NOMO-1 treated with dmso at 0.1 percent for 144 hours (cell line): ENCODE measurements around the gene MAP2K1.
A peak's percentile ranks its signal among the peaks of the same experiment; 100 is the strongest.
"Not testable (repeated sequence)": the region's sequence is repeated elsewhere in the genome, so short reads cannot be mapped to it uniquely, and the experiment has no call there.

Source experiments
- DNase-seq: peaks from one replicate; lab custom pipeline; 2025; ENCODE audit not compliant: unreplicated experiment; lab: John Stamatoyannopoulos, UW

The MAP2K1 gene

GRCh38 chr15:66393037-66393436, 6.3 kb downstream of the MAP2K1 start:
- DNase-seq = not testable (repeated sequence)

- no peak for DNase-seq
These were observed 7.8 kb downstream of the MAP2K1 start for GRCh38 chr15:66394472-66394871.

- DNase-seq = no peak
These were observed 8.2 kb downstream of the MAP2K1 start for GRCh38 chr15:66394915-66395314.

GRCh38 chr15:66399276-66399675, 12.6 kb downstream of the MAP2K1 start:
- no peak for DNase-seq

DNA sequence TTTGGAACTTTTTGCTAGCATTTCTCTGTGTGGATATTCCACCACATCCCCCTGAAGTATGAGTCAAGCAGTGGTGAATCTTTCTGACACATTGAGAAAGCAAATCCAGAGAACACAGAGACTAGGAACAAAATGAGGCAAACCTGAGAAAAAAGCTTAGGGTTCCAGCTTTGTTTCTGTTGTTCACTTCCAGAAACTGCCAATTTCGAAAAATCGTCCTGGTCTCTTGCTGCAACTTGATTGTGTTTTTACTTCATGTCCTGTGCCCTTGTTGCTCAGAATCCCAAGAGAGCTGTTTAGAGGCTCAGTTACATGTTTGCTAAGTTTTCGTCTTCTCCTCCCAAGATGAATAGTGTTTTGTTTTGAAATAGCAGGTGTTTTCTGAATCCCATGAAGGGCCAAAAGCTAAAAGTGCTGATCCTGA, 13.7 kb downstream of the MAP2K1 start:
- no peak for DNase-seq

DNA sequence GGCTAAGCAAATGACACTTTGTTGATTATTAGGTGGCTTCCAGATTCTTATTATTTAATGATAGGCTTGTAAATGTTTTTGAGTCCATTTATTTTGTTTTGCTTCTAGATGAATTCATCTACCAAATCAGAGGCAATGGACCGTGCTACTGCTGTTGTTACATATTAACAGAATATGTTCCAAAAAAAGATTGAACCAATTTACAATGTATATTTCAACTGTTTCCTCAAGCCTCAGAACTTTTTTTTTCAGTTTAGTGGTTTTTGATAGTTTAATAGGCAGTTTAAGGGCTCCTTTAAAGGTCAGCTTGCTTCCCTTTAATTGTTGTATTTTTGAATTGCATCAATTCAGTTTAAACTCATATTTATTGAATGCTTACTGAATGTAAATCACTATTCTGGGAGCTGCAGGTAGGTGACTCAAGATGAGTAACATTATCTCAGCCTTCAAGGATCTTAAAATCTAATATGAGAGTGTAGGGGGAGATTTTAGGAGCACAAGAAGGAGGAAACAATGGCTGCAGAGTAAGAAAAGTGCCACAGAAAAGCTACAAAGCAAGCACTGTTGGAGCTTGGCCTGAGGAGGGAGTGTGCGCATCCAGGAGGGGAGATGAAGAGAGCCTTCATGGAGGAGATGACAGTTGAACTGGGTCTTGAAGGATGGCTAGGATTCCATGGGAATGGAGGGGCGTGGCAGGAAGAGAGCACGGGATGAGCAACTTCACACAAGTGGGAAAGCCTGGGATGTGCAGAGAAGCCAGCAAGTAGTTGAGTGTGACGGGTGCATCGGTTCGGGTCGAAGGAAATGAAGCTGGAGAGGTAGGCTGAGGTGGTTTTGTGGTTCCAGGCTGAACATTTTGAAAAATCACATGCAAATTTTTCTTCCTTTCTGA, 14.7 kb downstream of the MAP2K1 start:
- no peak for DNase-seq

- no peak for DNase-seq
These were observed 16.1 kb downstream of the MAP2K1 start for GRCh38 chr15:66402761-66403284.

GRCh38 chr15:66403323-66403722, 16.6 kb downstream of the MAP2K1 start:
- DNase-seq = no peak

DNA sequence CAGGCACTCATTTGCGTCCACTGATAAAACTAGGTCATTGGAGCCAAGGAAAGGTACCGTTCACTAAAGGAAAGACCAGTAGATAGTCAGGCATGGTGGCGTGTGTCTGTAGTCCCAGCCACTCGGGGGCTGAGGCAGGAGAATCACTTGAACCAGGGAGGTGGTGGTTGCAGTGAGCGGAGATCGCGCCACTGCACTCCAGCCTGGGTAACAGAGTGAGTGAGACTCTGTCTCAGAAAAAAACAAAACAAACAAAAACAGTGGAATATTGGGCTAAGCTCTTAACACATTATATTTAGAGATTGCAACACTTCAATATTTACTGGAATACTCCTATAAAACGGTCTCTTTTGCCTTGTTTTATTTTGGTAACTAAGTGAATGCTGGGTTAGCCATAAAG, 17.4 kb downstream of the MAP2K1 start:
- no peak for DNase-seq

GRCh38 chr15:66404532-66404931, 17.8 kb downstream of the MAP2K1 start:
- no peak for DNase-seq

GRCh38 chr15:66405007-66405406, 18.3 kb downstream of the MAP2K1 start:
- no peak for DNase-seq

DNA sequence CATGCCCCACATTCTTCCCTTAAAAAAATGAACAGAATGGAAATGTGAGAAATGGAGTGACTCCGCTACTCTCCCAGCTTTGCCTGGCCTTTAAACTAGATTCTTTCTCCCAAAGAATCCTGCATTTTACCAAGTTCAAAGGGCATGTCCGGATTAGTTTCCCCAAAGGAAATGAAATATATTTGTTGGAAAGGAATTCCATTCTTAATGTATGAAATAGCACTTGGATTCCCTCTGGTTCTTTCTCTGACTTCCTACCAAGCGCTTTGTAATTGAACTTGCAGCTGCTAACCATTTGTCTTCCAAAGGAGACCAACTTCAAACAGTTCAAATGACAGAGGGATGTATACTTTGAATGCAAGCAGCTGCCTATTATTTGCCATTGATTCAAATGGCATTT, 18.9 kb downstream of the MAP2K1 start:
- no peak for DNase-seq

DNA sequence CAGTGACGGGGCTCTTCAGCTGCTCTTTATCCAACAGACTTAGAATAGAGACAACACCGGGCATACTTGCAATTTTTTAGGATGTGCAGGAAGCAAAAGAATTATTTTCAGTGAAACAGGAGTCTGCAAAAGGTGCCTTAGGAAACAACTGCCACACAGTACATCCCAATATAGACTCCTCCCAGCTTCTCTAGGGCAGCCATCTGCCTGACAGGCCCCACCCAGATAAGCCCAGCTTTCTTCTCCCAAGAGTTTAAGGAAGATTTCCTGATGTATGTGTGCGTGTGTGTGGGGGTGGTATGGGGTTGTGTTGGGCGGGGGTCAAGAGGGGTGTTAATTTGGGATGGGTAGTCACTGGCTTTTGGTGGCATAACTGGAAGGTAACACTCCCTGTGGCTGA, 21.5 kb downstream of the MAP2K1 start:
- DNase-seq = no peak

DNA sequence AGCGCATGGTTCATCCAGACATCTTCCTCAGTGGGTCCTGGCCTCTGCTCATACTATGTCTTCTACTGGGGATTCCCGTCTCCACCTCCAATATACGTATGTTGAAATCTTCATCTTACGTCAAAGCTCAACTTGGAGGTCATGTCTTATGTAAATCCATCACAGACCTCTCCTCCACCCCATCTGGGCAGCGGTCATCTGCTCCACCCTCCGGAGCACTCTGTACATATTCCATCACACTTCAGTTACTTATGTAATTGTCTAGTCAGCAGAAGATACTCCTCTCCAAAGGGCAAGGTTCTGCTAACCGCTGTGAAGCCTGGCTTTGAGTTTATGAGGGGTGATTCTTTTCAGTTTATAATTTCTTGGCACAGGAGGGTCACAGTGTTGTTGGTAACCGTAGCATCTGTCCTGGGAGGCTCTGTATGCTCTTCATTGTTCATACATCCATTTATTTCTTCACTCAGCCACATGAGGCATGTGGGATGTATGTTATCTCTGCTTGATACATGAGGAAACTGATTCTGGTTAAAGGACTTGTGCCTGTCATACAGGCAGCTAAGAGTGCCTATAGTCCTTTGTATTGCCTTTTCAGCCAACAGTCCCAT, 22.1 kb downstream of the MAP2K1 start:
- no peak for DNase-seq

DNA sequence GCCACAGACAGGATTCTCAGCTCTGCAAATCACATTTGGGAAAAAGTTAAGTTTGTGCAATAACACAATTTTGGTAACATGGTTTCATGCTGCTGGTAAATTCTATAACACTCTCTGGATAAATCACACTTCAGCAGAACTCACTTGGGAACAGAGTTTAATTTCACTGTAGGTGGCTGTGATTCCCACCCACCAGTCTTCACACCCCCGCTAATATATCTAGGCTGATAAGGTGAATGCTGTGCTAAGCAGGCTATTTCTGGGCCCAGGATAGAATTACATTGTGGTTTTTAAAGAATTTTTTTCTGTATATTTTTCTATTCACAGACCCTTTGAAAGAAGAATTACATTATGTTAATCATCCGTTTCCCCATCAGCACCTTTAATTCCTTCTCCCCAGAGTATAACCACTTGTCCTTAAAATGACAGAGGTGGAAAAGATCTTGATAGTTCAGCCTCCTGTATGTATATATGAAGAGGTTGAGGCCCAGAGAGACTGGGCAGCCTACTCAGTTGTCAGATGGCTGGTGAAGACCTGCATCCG, 22.9 kb downstream of the MAP2K1 start:
- no peak for DNase-seq

DNA sequence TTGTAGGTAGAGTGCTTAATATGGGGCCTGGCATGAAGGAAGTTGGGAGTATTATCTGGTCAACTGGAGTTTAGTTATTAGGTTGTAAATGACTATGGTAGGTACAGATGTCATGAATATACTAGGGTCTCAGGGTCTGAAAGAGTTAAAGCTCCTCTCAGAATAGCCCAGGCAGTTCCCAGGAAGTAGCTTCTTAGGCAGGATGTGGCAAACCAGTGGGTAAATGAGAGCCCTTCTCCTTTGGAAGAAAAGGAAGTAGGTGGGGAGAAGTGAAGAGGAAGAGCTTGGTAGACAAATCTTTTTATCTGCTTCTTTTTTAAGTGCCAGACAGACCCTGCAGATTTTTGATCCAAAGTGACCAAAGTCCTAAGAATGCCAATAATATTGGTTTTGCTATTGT, 24.5 kb downstream of the MAP2K1 start:
- peak; percentile 38 for DNase-seq

GRCh38 chr15:66412220-66412619, 25.5 kb downstream of the MAP2K1 start:
- DNase-seq = no peak

DNA sequence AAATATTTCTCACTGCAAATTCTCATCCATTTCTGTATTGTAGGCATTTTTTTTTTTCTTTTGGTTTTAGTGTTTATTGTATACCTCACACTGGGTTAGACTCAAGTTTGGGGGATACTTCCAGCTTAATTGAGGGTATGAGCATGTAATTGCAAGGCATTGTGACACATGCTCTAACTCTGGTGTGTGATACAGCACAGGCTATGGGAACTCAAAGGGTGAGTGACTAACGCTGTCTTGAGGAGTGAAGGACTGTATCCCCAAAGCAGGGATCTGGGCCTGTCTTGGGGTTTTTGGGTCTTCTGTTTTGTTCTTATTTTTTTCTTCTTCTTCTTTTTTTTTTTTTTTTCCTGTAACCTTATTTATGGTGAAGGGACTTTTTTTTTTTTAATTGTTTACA, 26.9 kb downstream of the MAP2K1 start:
- DNase-seq = no peak

GRCh38 chr15:66415360-66415759, 28.6 kb downstream of the MAP2K1 start:
- DNase-seq = no peak

DNA sequence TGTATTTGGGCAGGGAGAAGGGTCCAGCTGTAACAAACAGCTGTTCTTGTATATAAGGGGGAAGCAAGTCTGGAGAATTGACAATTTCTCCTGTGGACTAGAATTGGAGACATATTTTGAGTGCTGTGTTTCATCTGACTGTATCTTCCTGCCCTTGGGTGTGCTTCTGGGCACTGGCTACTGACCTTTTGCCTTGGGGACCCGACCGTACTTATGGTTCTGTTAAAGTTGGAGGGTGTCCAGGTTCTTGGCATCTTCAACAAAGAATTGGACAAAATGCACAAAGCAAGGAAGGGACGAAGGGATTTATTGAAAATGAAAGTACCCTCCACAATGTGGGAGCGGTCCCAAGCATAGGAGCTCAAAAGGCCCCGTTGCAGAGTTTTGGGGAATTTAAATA, 31.0 kb downstream of the MAP2K1 start:
- DNase-seq = no peak

DNA sequence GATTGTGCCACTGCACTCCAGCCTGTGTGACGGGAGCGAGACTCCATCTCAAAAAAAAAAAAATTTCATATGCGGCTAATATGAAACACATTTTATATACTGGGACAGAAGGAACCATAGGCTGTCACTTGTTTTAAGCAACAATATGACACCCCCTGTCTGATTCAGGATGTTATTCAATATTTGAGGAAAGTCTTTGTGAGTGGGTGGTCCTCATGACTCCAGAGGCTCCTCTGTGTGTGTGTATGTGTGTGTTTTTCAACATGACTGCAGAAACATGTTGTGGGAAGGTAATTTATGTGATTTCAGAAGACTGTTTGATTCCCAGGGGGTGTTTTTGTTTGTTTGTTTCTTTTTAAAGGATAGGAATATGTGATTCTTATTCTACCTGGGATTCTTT, 32.8 kb downstream of the MAP2K1 start:
- DNase-seq = no peak

- DNase-seq = no peak
These were observed 35.6 kb downstream of the MAP2K1 start for GRCh38 chr15:66422347-66422746.
